ENCODE results near the gene RFX8.
A peak's percentile ranks its signal among the peaks of the same experiment; 100 is the strongest.

Gene RFX8

GRCh38 chr2:101473911-101474701, 806 bp downstream of the RFX8 start:
- TF ChIP-seq GATA2 (IDR thresholded peaks at IDR 0.05; ENCODE audit: low read depth, low read length), result no peak
- TF ChIP-seq GATA3 (IDR thresholded peaks at IDR 0.05; ENCODE audit: low read depth, low read length), result no peak

DNA sequence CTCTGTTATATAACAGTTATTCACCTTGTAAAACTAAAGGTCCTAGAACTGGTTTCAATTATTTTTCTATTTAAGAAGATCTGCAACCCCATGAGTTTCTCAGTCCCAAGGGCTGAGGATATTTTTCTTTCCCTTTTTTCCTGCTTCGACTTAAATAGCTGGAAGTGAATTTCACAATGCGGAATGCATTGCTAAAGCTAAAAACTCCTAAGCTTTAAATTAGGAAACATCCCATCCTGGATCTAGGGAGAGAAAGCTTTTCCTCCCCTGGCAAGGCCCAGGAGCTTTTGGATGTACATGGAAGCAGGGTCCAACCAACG, 1.4 kb downstream of the RFX8 start:
- no peak for TF ChIP-seq GATA3 (IDR thresholded peaks at IDR 0.05; ENCODE audit: low read depth, low read length)
- no peak for TF ChIP-seq GATA2 (IDR thresholded peaks at IDR 0.05; ENCODE audit: low read depth, low read length)

- no peak for TF ChIP-seq GATA3 (IDR thresholded peaks at IDR 0.05; ENCODE audit: low read depth, low read length)
- no peak for TF ChIP-seq GATA2 (IDR thresholded peaks at IDR 0.05; ENCODE audit: low read depth, low read length)
Observed at GRCh38 chr2:101469863-101470262, 5.0 kb downstream of the RFX8 start.

DNA sequence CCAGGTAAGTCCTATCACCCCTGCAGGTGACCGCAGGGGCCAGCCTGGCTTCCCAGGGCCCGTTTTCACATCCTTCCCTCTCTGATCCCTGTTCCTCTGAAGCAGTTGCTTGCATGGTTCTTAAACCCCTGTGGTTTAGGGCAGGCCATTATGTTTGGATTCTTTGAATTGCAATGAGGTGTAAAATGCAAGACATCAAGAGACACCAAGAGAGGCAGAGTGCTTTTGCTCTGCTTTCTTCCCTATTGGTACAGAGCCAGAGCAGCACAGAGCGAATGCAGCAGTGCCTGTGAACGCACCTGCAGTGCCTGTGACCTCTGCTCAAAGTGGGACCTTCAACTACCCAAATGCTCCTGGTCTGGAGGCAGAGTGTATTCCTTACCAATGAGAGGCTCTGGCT, 7.6 kb downstream of the RFX8 start:
- TF ChIP-seq GATA2 (IDR thresholded peaks at IDR 0.05; ENCODE audit: low read depth, low read length) (no peak), GATA3 (IDR thresholded peaks at IDR 0.05; ENCODE audit: low read depth, low read length) (no peak)

DNA sequence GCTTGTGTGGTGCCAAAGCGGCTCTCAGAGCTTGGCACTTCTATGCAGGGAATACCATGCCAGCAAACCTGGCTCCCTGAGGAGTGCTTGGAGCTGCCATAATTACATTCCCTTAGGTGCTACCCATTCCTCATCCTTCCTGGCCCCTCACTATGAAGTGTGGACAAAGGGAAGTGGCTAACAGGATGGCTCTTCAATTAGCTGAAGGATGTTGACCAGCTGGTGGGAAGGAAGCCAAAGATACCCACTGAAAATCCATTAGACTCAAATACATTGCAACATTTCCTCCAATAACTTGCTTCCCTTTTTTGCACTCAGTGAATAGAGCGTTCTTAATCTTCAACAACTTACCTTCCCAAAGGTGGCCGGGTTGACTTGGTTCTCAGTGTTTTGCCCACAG, 8.5 kb downstream of the RFX8 start:
- TF ChIP-seq GATA3 (IDR thresholded peaks at IDR 0.05; ENCODE audit: low read depth, low read length) (no peak), GATA2 (IDR thresholded peaks at IDR 0.05; ENCODE audit: low read depth, low read length) (no peak)

DNA sequence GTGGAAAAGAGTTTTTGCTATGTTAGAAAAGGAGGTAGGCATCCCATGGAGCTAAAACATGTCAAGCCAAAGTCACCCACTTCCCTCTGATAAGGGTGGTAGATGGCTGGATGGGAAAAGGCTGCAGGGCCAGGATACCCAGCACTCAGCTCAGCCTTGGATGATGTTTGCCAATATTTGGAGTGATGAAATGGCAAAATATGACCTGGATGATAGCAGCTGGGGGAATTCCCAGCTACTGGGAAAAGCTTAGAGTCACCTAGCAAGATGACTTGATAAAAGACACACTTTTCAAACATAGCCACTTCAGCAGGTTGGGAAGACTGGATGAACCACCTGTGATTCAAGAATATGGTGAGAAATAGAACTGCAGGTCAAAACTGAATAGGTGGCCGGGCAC, 10.1 kb downstream of the RFX8 start:
- TF ChIP-seq GATA3 (IDR thresholded peaks at IDR 0.05; ENCODE audit: low read depth, low read length), result no peak

GRCh38 chr2:101463911-101464641, 10.8 kb downstream of the RFX8 start:
- TF ChIP-seq GATA3 (IDR thresholded peaks at IDR 0.05; ENCODE audit: low read depth, low read length) (no peak), GATA2 (IDR thresholded peaks at IDR 0.05; ENCODE audit: low read depth, low read length) (no peak)

- TF ChIP-seq GATA3 (IDR thresholded peaks at IDR 0.05; ENCODE audit: low read depth, low read length) (no peak), GATA2 (IDR thresholded peaks at IDR 0.05; ENCODE audit: low read depth, low read length) (no peak)
Observed at GRCh38 chr2:101463421-101463820, 11.5 kb downstream of the RFX8 start.

GRCh38 chr2:101461381-101461780, 13.5 kb downstream of the RFX8 start:
- no peak for TF ChIP-seq GATA2 (IDR thresholded peaks at IDR 0.05; ENCODE audit: low read depth, low read length)
- no peak for TF ChIP-seq GATA3 (IDR thresholded peaks at IDR 0.05; ENCODE audit: low read depth, low read length)

DNA sequence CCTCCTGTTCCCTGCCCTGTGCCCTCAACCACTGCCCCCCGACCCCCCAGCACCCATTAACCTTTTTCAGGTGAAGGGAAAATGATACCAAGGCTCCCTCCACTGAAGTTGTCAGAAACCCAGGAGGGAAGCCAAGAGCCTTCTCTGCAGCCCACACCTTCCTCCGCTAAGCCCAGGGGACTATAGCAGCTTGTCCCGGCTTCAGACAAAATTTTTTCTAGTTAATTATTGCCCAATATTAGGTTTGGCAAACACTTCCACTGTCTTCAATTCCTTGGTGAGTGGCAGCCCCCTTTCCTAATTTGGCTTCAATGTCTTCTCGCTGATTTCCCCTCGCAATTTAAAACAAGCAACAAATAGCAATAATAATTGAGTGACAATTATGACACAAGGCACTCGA, 23.9 kb downstream of the RFX8 start:
- TF ChIP-seq GATA3 (IDR thresholded peaks at IDR 0.05; ENCODE audit: low read depth, low read length), result no peak
- TF ChIP-seq GATA2 (IDR thresholded peaks at IDR 0.05; ENCODE audit: low read depth, low read length), result no peak

DNA sequence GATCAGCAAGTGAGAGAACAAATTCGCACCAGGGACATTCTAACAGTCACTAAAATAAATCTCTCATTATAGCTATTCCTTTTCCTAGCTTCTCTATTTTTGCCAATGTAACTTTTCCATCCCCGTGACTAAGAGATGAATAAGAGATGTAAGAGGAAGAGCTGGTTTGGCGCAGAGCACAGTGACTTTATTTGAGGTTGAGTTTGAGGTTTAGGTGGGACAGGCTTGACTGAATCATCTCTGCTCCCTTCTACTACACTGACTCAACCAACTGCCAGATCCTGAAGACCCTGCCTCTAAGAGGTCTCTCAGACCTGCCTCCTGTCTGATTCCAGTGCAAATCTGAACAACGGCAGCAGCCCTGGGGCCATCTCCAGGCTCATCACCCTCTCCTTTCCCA, 28.0 kb downstream of the RFX8 start:
- TF ChIP-seq GATA2 (IDR thresholded peaks at IDR 0.05; ENCODE audit: low read depth, low read length), result no peak
- no peak for TF ChIP-seq GATA3 (IDR thresholded peaks at IDR 0.05; ENCODE audit: low read depth, low read length)

GRCh38 chr2:101442667-101443061, 32.2 kb downstream of the RFX8 start:
- TF ChIP-seq GATA3 (IDR thresholded peaks at IDR 0.05; ENCODE audit: low read depth, low read length), result no peak
- TF ChIP-seq GATA2 (IDR thresholded peaks at IDR 0.05; ENCODE audit: low read depth, low read length), result no peak

DNA sequence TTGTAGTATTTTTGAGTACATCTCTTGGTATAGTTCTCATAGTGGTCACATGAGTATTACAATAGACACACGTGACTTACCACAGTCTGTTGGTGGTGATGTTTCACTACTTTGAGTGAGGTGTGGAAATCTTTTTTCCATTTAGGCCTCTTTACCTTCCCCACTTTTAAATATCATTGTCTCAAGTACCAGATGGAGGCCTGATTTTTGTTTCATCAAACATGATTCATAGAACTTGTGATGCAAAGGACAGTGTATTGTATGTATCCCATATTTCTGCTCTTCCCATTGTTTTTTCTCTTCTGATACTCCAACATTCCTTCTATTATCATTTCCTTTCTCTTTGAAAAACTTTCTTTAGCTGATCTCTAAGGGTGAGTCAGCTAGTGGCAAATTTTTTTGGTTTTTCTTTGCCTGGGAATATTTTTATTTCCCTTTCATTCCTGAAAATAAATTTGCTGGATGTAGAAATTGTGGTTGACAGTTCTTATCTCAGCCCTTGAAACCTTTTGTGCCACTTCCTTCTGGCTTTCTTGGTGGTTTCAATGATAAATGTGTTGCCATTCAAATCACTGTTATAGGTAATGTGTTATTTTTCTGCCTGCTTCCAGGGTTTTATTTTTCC, 32.8 kb downstream of the RFX8 start:
- TF ChIP-seq GATA2 (IDR thresholded peaks at IDR 0.05; ENCODE audit: low read depth, low read length) (no peak), GATA3 (IDR thresholded peaks at IDR 0.05; ENCODE audit: low read depth, low read length) (no peak)

DNA sequence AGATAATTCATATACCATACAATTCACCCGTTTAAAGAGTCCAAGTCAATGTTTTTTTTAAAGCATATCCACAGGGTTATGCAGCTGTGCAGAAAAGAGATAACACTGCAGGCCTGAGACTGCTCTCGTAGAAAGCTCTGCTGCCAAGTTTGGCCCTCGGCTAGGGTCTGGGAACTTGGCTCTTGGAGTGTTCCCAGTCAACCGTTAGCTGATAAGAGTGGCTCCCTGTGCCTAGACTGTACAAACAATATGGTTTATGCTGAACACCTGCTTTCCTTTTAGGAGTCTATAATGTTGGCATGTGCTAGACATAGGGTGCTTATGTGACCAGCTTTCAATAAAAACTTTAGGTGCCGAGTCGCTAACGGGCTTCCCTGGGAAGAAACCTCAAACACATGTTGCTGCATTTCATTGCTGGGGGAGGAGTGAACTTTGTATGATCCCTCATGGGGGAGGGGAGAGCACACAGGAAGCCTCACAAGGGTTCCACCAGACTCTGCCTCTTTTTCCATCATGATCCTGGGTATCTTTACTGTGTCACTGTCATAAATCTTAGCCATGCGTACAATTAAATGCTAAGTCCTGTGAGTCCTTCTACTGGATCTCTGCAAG, 34.7 kb downstream of the RFX8 start:
- TF ChIP-seq GATA3 (IDR thresholded peaks at IDR 0.05; ENCODE audit: low read depth, low read length) (no peak), GATA2 (IDR thresholded peaks at IDR 0.05; ENCODE audit: low read depth, low read length) (peak; percentile 66)
